ENCODE results near the gene CCR2. TPM values are rescaled to one million over a fixed set of nuclear protein-coding genes. Genes with fewer than 3 reads are reported as not detected.

The CCR2 gene
- total RNA-seq, 4 donors from 2014 or later, result 1.7 to 4.8 (median 2.9) TPM

DNA sequence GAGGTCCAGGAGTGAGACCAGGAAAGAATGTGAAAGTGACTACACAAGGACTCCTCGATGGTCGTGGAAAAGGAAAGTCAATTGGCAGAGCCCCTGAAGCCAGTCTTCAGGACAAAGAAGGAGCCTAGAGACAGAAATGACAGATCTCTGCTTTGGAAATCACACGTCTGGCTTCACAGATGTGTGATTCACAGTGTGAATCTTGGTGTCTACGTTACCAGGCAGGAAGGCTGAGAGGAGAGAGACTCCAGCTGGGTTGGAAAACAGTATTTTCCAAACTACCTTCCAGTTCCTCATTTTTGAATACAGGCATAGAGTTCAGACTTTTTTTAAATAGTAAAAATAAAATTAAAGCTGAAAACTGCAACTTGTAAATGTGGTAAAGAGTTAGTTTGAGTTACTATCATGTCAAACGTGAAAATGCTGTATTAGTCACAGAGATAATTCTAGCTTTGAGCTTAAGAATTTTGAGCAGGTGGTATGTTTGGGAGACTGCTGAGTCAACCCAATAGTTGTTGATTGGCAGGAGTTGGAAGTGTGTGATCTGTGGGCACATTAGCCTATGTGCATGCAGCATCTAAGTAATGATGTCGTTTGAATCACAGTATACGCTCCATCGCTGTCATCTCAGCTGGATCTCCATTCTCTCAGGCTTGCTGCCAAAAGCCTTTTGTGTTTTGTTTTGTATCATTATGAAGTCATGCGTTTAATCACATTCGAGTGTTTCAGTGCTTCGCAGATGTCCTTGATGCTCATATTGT is 6.0 kb downstream of the CCR2 start:
- H3K4me1 ChIP-seq, result peaks cover 0 to 11% (median 0%) of the 10 kb centered on the region in 4 donors
- no peak for DNase-seq (ENCODE audit: low spot score in 2 of 2)
- H3K4me3 ChIP-seq, result no peak overlapping the region
- TF ChIP-seq, protein P1, sequence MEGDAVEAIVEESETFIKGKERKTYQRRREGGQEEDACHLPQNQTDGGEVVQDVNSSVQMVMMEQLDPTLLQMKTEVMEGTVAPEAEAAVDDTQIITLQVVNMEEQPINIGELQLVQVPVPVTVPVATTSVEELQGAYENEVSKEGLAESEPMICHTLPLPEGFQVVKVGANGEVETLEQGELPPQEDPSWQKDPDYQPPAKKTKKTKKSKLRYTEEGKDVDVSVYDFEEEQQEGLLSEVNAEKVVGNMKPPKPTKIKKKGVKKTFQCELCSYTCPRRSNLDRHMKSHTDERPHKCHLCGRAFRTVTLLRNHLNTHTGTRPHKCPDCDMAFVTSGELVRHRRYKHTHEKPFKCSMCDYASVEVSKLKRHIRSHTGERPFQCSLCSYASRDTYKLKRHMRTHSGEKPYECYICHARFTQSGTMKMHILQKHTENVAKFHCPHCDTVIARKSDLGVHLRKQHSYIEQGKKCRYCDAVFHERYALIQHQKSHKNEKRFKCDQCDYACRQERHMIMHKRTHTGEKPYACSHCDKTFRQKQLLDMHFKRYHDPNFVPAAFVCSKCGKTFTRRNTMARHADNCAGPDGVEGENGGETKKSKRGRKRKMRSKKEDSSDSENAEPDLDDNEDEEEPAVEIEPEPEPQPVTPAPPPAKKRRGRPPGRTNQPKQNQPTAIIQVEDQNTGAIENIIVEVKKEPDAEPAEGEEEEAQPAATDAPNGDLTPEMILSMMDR (IDR thresholded peaks at IDR 0.05), result no peak
- TF ChIP-seq POLR2A (IDR thresholded peaks at IDR 0.05), result no peak
- WGBS, 2 donors, result 36 to 43% methylated on average over 11 of the region's 11 CpGs
- no peaks in the 10 kb centered on the region for H3K36me3 ChIP-seq
- no peaks in the 10 kb centered on the region for H3K9me3 ChIP-seq
- H3K27ac ChIP-seq, result no peak overlapping the region
- no peaks in the 10 kb centered on the region for H3K27me3 ChIP-seq

DNA sequence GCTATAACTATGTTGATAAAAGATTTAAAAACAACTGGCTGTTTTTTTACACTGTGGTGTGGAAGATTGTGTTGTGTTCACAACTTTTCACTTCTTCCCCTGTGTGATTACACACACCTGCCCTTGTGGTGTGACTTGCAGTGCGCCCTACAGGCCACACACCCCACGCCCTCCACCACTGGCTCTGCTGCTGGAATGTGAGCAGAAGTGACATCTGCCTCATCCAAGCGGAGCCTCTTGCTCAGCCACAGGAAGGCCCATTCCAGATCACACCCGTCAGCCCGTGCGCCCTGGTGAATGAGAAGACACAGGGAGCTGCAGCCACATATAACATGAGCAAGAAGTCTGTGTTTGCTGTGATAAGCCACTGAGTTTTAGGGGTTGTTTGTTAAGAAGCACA is 7.0 kb downstream of the CCR2 start:
- Histone ChIP-seq H3K4me1 (peaks cover 0 to 11% (median 0%) of the 10 kb centered on the region in 4 donors), H3K27me3 (no peaks in the 10 kb centered on the region), H3K36me3 (no peaks in the 10 kb centered on the region), H3K27ac (no peak overlapping the region), H3K4me3 (no peak overlapping the region), H3K9me3 (no peaks in the 10 kb centered on the region)
- WGBS, 2 donors, result 66 to 79% methylated on average over 6 of the region's 6 CpGs
- no peak for TF ChIP-seq POLR2A (IDR thresholded peaks at IDR 0.05)
- TF ChIP-seq, protein P1 (IDR thresholded peaks at IDR 0.05), result no peak
- TF ChIP-seq EP300 (IDR thresholded peaks at IDR 0.05), result no peak
- no peak for DNase-seq (ENCODE audit: low spot score in 2 of 2)

DNA sequence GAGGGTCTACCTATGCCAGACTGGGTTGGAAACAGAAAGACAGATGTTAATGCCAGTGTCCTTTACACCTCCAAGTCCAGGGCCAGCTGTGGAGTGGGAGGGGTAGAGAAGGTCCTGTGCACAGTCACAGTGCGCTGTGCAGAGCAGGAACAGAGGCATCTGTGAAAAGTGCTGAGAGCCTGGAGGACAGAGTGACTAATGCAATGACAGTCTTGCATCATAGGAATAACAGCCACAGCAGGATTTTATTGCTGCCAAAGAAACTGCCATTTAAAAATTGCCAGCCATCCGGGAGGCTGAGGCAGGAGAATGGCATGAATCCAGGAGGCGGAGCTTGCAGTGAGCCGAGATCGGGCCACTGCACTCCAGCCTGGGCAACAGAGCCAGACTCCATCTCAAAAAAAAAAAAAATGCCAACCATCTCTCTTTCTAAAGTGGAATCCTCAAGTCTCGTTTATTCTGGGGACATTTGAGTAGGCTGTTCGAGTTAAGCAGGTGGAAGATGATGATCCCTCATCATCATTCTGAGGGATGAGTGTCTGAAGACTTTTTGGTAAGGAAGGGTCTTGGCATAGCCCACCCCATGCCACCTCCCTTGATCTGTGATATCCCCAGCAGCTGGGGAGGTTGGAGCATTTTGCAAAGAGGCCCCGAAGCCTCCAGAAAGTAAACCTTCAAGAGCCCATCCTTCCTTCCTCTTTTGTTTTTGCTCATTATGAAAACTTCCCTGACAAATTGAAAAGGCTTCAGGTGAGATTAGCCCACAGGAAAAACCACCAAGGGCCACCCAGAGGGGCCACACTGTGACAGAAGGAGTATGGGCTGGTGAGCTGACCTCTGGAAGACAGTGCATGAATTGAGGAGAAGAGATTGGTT is 7.7 kb downstream of the CCR2 start:
- 61 to 63% methylated on average over 8 of the region's 8 CpGs for WGBS, 2 donors
- Histone ChIP-seq H3K4me1 (peaks cover 0 to 11% (median 0%) of the 10 kb centered on the region in 4 donors), H3K27me3 (no peaks in the 10 kb centered on the region), H3K9me3 (no peaks in the 10 kb centered on the region), H3K27ac (no peak overlapping the region), H3K4me3 (no peak overlapping the region), H3K36me3 (no peaks in the 10 kb centered on the region)
- TF ChIP-seq, protein P1 (IDR thresholded peaks at IDR 0.05), result no peak
- peak in 1 of 2 donors; percentile 40 for TF ChIP-seq EP300 (IDR thresholded peaks at IDR 0.05)
- DNase-seq (ENCODE audit: low spot score in 2 of 2), result no peak

DNA sequence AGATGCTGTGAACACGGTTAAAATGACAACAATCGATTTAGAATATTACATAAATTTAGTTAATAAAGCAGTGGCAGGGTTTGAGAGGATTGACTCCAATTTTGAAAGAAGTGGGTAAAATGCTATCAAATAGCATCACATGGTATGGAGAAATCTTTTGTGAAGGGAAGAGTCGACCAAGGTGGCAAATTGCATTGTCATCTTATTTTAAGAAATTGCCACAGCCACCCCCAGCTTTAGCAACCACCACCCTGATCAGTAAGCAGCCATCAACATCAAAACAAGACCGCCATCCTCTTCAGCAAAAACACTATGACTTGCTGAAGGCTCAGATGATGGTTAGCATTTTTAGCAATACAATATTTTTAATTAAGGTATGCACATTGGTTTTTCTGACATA is 11.1 kb downstream of the CCR2 start:
- WGBS, 2 donors, result 84 to 89% methylated on average over 4 of the region's 4 CpGs
- H3K27ac ChIP-seq, result no peak overlapping the region
- no peak for DNase-seq (ENCODE audit: low spot score in 2 of 2)
- no peaks in the 10 kb centered on the region for H3K36me3 ChIP-seq
- no peak for TF ChIP-seq EP300 (IDR thresholded peaks at IDR 0.05)
- TF ChIP-seq, protein P1 (IDR thresholded peaks at IDR 0.05), result no peak
- TF ChIP-seq POLR2A (IDR thresholded peaks at IDR 0.05), result no peak
- no peaks in the 10 kb centered on the region for H3K9me3 ChIP-seq
- H3K27me3 ChIP-seq, result no peaks in the 10 kb centered on the region
- no peak overlapping the region for H3K4me3 ChIP-seq
- H3K4me1 ChIP-seq, result peaks cover 0 to 5% (median 0%) of the 10 kb centered on the region in 4 donors
